AG09319 (cell line): Measurements from ENCODE around the gene ABCB11.

ENCODE experiments used
- DNase-seq: peaks from one replicate; pipeline ENCODE4 v3.0.0-alpha.2; 2010; ENCODE audit warnings: low read depth; ENCODE audit errors: extremely low read depth
- TF ChIP-seq, protein P1 (sequence below): IDR thresholded peaks from 2 replicates; pipeline ENCODE4 v1.5.1; 2011; ENCODE audit warnings: low read depth, mild to moderate bottlenecking, inconsistent platforms, low read length, moderate library complexity

The ABCB11 gene

DNA sequence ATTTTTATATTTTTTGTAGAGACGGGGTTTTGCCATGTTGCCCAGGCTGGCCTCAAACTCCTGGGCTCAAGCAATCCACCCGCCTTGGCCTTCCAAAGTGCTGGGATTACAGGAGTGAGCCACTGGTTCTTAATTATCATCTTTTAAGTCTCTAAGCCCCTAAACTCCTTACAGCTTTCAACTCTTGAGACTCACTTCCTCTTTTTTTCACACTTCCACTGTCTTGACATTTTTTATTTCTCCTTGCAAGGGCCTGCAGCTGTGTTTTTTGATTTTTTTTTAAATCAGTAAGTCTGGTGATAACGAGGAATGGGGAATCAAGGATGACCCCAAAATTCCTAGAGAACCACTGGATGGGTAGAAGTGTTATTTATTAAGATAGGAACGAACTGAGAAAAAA, 8.6 kb upstream of the ABCB11 start:
- TF ChIP-seq, protein P1, sequence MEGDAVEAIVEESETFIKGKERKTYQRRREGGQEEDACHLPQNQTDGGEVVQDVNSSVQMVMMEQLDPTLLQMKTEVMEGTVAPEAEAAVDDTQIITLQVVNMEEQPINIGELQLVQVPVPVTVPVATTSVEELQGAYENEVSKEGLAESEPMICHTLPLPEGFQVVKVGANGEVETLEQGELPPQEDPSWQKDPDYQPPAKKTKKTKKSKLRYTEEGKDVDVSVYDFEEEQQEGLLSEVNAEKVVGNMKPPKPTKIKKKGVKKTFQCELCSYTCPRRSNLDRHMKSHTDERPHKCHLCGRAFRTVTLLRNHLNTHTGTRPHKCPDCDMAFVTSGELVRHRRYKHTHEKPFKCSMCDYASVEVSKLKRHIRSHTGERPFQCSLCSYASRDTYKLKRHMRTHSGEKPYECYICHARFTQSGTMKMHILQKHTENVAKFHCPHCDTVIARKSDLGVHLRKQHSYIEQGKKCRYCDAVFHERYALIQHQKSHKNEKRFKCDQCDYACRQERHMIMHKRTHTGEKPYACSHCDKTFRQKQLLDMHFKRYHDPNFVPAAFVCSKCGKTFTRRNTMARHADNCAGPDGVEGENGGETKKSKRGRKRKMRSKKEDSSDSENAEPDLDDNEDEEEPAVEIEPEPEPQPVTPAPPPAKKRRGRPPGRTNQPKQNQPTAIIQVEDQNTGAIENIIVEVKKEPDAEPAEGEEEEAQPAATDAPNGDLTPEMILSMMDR = no peak
- no peak for DNase-seq

DNA sequence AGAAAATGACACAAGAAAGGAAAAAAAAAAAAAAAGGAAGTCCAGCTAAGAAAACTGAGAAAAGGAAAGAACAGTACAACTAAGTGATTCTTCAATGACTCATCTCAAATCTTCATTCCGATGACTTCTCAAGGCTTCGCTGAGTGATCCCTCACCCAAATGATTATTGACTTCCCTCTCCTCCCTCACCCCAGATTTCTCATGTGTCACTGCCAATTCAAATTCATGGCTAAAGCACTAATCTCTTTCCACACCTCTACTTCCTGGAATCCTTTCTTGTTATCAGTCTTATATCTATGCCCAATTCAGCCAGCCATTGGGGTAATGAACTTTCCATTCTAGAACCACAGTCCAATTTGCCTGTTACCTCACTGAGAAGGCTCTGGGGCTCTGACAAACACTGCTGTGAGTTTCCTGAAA, 7.2 kb upstream of the ABCB11 start:
- TF ChIP-seq, protein P1 = no peak
- no peak for DNase-seq

DNA sequence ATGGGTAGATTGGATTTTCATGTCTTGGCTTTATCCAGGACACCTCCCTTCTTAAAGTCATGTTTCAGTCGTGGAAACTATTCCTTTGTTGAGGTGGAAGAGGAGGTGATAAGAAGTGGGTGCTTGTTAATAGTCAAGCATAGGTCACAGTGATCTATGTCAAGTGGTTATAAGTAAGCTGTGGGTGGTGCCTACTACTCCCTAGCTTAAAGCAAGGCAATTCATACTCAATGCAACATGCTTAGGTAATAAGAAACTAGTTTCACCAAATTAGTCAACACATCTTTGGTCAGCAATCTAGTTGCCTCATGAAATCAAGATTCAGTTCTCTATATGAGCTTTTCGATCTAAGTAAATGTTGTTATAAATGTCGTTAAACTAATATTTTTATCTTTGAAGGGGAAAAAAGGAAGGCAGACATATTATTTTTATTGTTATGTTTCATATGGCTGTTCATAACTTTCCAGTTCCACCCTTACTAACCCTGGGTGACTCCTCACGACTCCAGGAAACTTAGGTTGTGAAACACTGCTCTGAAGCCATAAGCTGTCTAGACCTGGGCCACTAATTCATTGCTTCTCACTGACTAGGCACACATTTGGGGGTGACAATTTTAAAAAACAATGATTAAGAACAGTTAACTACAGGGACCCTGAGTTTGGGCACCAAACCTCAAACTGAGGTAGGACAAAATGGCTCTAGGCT, 5.8 kb upstream of the ABCB11 start:
- DNase-seq = no peak
- TF ChIP-seq, protein P1 = no peak

DNA sequence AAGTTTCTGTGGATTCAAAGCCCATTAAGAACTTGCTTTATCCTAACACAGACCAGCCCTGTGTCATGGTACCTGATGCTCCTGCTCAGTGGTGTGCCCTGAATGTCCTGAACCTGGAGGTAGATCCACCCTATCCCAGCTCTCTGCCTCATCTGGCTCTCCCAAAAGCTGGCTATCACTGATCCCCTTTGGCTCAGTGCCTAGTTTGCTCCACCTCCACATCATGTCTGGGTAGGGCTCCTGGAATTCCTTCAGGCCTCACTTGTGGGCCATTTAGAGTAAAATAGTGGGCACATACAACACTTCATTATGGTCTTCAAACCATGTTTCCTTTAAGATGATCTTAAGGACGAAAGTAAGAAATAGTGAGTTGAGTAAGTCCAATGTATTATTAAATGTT, 4.8 kb upstream of the ABCB11 start:
- no peak for DNase-seq
- TF ChIP-seq, protein P1 = no peak

DNA sequence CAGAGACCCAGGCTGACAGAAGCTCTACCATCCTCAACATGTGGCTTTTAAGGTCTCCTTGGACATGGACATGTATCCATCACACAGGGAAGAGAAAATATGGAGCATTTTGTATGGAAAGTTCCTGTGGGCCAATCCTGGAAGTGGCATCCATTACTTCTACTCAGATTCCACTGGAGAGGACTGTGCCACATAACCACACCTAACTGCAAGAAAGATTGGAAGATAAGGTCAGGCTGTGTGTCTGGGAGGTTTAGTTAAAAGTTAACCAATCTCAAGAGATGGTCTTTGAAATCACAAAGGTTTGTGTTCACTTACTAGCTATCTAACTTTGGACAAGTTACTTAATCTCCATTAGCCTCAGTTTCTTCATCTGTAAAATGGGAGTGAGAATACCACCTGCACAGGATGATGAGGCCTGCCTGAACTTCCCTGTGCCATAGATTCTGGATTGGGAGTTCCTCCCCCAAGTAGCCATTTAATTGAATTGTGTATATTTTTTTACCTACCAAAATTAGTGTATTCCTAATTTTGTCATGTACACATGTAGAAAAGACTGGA, 3.9 kb upstream of the ABCB11 start:
- DNase-seq = no peak
- TF ChIP-seq, protein P1 = no peak

DNA sequence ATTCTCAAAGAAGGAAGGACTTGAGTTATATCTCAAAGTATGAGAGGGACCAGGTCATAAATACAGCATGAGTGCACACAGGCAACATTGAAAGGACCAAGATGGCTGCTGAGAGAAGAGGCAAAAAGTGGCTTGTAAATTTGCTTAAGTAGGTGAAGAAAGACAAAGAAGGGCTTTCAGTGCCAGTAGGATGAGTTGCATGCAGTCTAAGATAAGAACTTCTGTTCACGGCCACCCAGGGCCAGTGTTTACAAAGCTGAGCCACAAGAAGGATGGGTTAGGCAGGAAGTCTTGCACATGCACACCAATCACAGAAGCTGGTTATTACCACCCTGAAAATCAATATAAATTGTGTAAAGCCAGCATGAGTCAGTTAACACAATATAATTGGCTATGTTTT, 3.1 kb upstream of the ABCB11 start:
- DNase-seq = no peak
- TF ChIP-seq, protein P1 = no peak

DNA sequence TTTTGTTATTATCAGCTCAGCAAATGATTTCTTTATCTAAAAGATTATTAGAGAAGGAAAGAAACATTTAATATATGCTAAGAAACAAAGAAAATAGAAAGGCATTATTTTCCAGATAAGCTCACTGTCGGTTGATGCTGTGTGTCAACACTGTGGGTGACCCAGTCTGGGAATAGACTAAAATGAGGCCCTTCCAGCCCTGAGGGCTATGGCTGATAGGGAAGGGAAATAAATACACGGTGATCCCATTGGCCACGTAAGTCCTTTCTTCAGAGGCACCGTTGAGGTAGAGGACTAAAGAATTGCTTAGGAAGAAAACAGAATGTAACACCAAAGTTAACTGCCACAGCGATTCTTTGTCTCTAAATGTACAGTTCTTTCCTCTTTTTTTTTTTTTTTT, 1.8 kb downstream of the ABCB11 start:
- no peak for DNase-seq
- TF ChIP-seq, protein P1 = no peak
